ENCODE results near the gene CDK5.
"Not testable (repeated sequence)": the region's sequence is repeated elsewhere in the genome, so short reads cannot be mapped to it uniquely, and the experiment has no call there.

Gene CDK5

DNA sequence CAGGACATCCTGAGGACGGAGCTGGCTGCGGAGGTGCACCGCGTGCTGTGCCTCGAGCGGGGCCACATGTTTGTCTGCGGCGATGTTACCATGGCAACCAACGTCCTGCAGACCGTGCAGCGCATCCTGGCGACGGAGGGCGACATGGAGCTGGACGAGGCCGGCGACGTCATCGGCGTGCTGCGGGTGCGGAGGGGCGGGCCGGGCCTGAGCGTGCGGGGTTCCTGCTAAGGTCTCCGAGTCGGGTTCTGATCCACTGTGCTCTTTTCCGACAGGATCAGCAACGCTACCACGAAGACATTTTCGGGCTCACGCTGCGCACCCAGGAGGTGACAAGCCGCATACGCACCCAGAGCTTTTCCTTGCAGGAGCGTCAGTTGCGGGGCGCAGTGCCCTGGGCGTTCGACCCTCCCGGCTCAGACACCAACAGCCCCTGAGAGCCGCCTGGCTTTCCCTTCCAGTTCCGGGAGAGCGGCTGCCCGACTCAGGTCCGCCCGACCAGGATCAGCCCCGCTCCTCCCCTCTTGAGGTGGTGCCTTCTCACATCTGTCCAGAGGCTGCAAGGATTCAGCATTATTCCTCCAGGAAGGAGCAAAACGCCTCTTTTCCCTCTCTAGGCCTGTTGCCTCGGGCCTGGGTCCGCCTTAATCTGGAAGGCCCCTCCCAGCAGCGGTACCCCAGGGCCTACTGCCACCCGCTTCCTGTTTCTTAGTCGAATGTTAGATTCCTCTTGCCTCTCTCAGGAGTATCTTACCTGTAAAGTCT lies 43.8 kb downstream of the CDK5 start:
- peak; percentile 98 for DNase-seq (ENCODE audit: low read depth)

DNA sequence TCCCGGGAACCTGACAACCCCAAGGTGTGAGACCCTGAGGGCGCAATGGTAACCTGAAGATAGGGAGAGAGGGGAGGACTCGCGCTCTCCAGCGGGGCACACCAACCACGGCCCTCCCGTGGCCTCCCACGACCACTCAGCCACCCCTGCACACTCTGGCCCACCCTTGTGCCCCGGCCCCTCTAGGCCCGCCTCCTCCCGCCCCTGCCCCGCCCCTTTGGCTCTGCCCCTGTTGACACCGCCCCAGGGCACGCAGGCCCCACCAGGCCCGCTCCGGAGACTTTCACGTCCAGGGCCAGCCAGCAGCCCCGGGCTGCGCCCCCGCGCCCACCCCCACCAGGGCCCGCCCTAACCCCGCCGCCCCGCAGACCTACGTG lies 44.4 kb downstream of the CDK5 start:
- no peak for DNase-seq (ENCODE audit: low read depth)

- DNase-seq (ENCODE audit: low read depth): no peak
Observed at GRCh38 chr7:151012911-151013347, 44.8 kb downstream of the CDK5 start.

- DNase-seq (ENCODE audit: low read depth): no peak
Observed at GRCh38 chr7:151012031-151012692, 45.5 kb downstream of the CDK5 start.

DNA sequence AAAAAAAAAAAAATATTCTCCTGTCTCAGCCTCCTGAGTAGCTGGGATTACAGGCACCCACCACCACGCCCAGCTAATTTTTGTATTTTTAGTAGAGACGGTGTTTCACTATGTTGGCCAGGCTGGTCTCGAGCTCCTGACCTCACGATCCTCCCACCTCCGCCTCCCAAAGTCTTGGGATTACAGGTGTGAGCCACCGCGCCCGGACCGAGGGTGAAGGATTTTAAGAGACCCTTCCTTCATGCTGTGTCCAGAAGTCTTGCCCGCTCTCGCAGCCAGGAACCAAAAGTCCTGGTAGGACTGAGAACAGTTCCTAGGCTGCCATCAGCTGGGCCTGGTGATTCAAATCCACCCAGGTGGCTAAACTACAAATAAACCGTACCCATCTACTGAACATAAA lies 46.1 kb downstream of the CDK5 start:
- not testable (repeated sequence) for DNase-seq (ENCODE audit: low read depth)

- DNase-seq (ENCODE audit: low read depth): no peak
Observed at GRCh38 chr7:151011097-151011409, 46.6 kb downstream of the CDK5 start.

DNA sequence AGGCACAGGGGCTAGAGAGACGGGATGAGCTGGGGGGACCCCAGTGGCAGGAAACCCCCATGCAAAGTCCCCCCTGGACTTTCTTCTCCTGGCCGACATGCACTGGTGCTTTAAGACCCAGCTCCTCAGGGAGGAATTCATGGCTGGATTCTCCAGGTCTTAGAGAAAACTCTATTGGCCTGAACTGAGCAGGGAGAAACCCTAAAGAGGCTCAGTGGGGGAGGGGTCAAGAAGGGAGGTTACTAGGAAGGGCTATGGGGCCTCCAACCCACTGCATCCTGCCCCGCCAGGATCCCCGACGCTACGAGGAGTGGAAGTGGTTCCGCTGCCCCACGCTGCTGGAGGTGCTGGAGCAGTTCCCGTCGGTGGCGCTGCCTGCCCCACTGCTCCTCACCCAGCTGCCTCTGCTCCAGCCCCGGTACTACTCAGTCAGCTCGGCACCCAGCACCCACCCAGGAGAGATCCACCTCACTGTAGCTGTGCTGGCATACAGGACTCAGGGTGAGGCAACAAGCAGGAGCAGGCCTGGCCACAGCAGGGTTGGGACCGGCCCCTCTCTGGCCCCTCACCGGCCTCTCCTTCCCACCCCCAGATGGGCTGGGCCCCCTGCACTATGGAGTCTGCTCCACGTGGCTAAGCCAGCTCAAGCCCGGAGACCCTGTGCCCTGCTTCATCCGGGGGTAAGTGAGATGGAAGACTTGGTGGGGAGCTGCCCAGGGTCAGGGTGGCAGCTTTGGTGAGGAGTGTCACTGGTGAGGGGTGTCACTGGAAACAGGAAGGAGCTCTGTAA lies 47.2 kb downstream of the CDK5 start:
- peak; percentile 37 for DNase-seq (ENCODE audit: low read depth)

DNA sequence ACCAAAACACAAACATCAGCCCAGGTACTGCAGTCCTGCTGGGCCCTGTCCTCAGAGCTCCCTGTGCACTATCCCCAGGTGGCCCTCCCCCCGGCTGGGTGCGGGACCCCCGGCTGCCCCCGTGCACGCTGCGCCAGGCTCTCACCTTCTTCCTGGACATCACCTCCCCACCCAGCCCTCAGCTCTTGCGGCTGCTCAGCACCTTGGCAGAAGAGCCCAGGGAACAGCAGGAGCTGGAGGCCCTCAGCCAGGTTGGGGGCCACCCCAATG lies 47.7 kb downstream of the CDK5 start:
- no peak for DNase-seq (ENCODE audit: low read depth)

- no peak for DNase-seq (ENCODE audit: low read depth)
Observed at GRCh38 chr7:151009327-151010036, 48.2 kb downstream of the CDK5 start.

DNA sequence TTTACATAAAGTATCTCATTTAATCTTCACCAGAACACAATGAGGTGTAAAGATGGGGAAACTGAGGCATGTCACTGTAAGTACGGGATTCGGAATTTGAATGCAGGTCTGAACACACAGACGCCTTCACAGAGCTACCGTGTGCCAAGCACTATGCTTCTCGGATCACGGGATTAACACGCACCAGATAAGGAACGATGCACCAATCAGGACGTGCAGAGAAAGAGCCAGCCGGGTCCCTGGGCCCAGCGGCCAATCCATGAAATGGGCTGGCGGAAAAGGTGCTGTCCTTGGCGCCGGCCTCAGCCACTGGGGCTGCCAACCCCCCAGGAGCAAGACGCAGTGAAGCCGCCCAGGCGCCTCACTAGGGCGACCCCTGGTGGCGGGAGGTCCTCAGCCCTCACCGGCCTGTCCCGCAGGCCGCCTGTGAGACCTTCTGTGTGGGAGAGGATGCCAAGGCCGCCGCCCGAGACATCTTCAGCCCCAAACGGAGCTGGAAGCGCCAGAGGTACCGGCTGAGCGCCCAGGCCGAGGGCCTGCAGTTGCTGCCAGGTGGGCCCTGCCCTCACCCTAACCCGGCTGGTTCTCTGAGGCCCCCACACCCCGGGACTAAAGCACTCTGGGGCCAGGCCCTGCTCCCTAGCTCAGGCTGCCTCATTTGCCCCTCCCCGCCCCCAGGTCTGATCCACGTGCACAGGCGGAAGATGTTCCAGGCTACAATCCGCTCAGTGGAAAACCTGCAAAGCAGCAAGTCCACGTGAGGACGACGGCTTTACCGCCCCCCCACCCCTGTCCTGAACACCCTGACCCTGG lies 49.0 kb downstream of the CDK5 start:
- DNase-seq (ENCODE audit: low read depth): peak; percentile 75

- DNase-seq (ENCODE audit: low read depth): peak; percentile 48
Observed at GRCh38 chr7:151008143-151008510, 49.6 kb downstream of the CDK5 start.

GRCh38 chr7:151007469-151007898 lies 50.2 kb downstream of the CDK5 start:
- no peak for DNase-seq (ENCODE audit: low read depth)

DNA sequence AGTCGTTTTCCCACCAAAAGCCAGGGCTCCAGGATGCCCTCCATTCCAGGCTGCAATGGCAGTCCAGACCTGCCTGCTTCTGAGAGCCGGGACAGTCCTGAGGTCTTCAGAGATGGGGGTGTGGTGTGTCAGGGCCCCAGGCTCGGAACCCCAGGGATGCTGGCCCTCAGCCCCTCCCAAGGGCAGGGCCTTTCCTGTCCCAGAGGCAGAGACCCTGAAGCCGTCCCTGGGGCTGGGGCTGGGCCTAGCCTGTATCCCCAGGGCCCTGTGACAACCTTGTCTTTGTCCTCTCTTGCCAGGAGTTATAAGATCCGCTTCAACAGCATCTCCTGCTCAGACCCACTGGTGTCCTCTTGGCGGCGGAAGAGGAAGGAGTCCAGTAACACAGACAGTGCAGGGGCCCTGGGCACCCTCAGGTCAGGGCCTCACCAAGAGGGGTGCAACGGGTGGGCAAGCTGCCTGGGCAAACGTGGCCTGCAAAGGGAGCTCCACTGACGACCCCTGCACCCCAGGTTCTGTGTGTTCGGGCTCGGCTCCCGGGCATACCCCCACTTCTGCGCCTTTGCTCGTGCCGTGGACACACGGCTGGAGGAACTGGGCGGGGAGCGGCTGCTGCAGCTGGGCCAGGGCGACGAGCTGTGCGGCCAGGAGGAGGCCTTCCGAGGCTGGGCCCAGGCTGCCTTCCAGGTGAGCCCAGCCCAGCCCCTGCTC lies 51.0 kb downstream of the CDK5 start:
- DNase-seq (ENCODE audit: low read depth): no peak

DNA sequence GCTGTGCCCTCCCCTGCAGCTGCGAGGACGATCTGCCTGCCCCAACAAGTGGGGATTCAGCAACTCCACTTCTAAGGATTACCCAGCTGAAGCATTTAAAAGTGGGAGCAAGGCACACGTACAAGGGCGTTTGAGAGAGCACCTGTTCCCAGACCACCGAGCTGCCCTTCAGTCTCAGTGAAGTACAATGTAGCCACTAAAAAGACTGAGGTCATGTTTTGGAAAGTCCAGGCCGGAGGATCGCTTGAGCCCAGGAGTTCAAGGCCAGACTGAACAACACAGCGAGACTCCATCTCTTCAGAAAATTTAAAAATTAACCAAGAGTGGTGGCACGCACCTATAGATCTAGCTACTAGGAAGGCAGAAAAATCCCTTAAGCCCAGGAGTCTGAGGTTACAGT lies 52.1 kb downstream of the CDK5 start:
- no peak for DNase-seq (ENCODE audit: low read depth)
